GM23248 (cell line): ENCODE results near the gene GOLT1A. TPM values are rescaled to one million over a fixed set of nuclear protein-coding genes. Genes with fewer than 3 reads are reported as not detected.

Experiments used
- DNase-seq: peaks from one replicate; pipeline ENCODE4 v3.0.0-alpha.2; 2015
- H2AFZ ChIP-seq: fragments of 200-600 bp; sonication (generic); 2 replicates; pipeline ENCODE4 v1.6.1; 2016; ENCODE audit warnings: antibody characterized with exemption
- H3F3A ChIP-seq: fragments of 200-600 bp; sonication (generic); 2 replicates; pipeline ENCODE4 v1.6.1; 2016; ENCODE audit warnings: mild to moderate bottlenecking, antibody characterized with exemption, mixed run types; ENCODE audit not compliant: insufficient read depth
- H3K27ac ChIP-seq: fragments of 200-600 bp; sonication (generic); 2 replicates; pipeline ENCODE4 v1.5.1; 2016; ENCODE audit warnings: mild to moderate bottlenecking
- H3K27me3 ChIP-seq: fragments of 200-600 bp; sonication (generic); replicated peaks from 2 replicates; pipeline ENCODE4 v1.6.1; 2016; ENCODE audit warnings: mild to moderate bottlenecking; ENCODE audit not compliant: insufficient read depth
- H3K36me3 ChIP-seq: fragments of 200-600 bp; sonication (generic); 2 replicates; pipeline ENCODE4 v1.6.1; 2016; ENCODE audit warnings: low read depth, mild to moderate bottlenecking
- H3K4me1 ChIP-seq: fragments of 200-600 bp; sonication (generic); 2 replicates; pipeline ENCODE4 v1.6.1; 2016; ENCODE audit warnings: mild to moderate bottlenecking; ENCODE audit not compliant: insufficient read depth
- H3K4me2 ChIP-seq: fragments of 200-600 bp; sonication (generic); one replicate; pipeline ENCODE4 v1.6.1; 2016; ENCODE audit warnings: mild to moderate bottlenecking; ENCODE audit not compliant: unreplicated experiment
- H3K4me3 ChIP-seq: fragments of 200-600 bp; sonication (generic); 2 replicates; pipeline ENCODE4 v1.5.1; 2016; ENCODE audit warnings: mild to moderate bottlenecking
- H3K79me2 ChIP-seq: fragments of 200-600 bp; sonication (generic); 2 replicates; pipeline ENCODE4 v1.6.1; 2016; ENCODE audit warnings: mild to moderate bottlenecking; ENCODE audit not compliant: insufficient read depth
- H3K9ac ChIP-seq: fragments of 200-600 bp; sonication (generic); 2 replicates; pipeline ENCODE4 v1.6.1; 2016; ENCODE audit warnings: mild to moderate bottlenecking
- H3K9me2 ChIP-seq: fragments of 200-600 bp; sonication (generic); 2 replicates; pipeline ENCODE4 v1.6.1; 2016; ENCODE audit warnings: mixed run types, mild to moderate bottlenecking, moderate library complexity; ENCODE audit not compliant: insufficient read depth
- H3K9me3 ChIP-seq: fragments of 200-600 bp; sonication (generic); one replicate; pipeline ENCODE4 v1.6.1; 2017; ENCODE audit warnings: low read depth
- H4K20me1 ChIP-seq: fragments of 200-600 bp; sonication (generic); 2 replicates; pipeline ENCODE4 v1.6.0; 2016; ENCODE audit not compliant: insufficient read depth
- EZH2 ChIP-seq: fragments of 200-600 bp; sonication (generic); IDR thresholded peaks from 2 replicates; pipeline ENCODE4 v1.6.1; 2018; ENCODE audit warnings: antibody characterized with exemption, mild to moderate bottlenecking; ENCODE audit not compliant: insufficient read depth, poor library complexity, severe bottlenecking
- EZH2phosphoT487 ChIP-seq: fragments of 200-600 bp; sonication (generic); IDR thresholded peaks from 2 replicates; pipeline ENCODE4 v1.6.1; 2018; ENCODE audit warnings: antibody characterized with exemption, moderate library complexity, mild to moderate bottlenecking, low read depth; ENCODE audit not compliant: insufficient read depth
- WGBS, 2 experiments: methylation state at CpG; one replicate each; pipeline ENCODE4 v1.1.6; 2015 to 2017; ENCODE audit warnings: low lambda C conversion rate in 2 of 2, low coverage in 1 of 2; ENCODE audit errors: missing lambda C conversion rate in 2 of 2; 5-methylcytosine and 5-hydroxymethylcytosine counted together
- in situ Hi-C: fragments of 300-500 bp; cut with MboI; formaldehyde crosslinking; loops from 2 replicates; pipeline ENCODE4 v1.15.0; 2020
- polyA plus RNA-seq: library from polyadenylated mRNA; unstranded; fragments of >200 nt; fragmentation: Nextera tagmentation; extraction: Ambion mirVana; gene quantifications from 2 replicates; pipeline ENCODE4 v1.2.1, GENCODE V29; 2016
- total RNA-seq: library from RNA; depleted of rRNA; stranded (reverse); fragments of >200 nt; shearing (Covaris generic); gene quantifications from 2 replicates; pipeline ENCODE4 v1.2.3, GENCODE V29; 2014

The GOLT1A gene
- total and polyA plus RNA-seq, 2 experiments from 2014 or later = not detected

DNA sequence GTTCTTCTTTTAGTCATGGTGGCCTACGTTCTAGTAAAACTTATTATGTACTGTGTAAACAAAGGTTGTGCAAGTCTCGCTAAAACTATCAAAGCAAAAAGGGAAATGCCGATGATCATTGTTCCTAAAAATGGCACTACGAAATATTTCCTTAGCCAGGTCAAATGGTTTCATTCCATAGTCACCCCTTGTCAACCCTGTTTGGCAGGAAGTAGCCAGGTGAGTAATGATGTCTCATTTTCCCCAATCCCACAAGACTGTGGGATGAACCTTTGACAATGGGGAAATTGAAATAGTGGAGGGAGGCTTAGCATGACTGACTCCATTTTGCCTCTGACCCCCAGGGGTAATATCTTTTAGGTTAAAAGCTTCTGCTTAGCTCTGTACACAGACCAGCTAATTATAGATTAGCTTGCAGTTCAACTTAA is 42.0 kb downstream of the GOLT1A start:
- peak; percentile 83 for DNase-seq
- Histone ChIP-seq H3K36me3 (no peaks in the 10 kb centered on the region), H4K20me1 (no peaks in the 10 kb centered on the region), H3K79me2 (no peaks in the 10 kb centered on the region), H3K27ac (peak overlapping the region; percentile 29; the same call in 1 of the 2 replicates), H2AFZ (no peak overlapping the region), H3K9me3 (no peaks in the 10 kb centered on the region), H3F3A (peaks cover 12% of the 10 kb centered on the region; the same call in 1 of the 2 replicates), H3K4me3 (no peak overlapping the region), H3K9ac (no peak overlapping the region), H3K9me2 (no peaks in the 10 kb centered on the region), H3K4me2 (peak overlapping the region; percentile 26), H3K27me3 (no peaks in the 10 kb centered on the region), H3K4me1 (peaks cover 16% of the 10 kb centered on the region)
- in situ Hi-C loops = no loop called here
- TF ChIP-seq EZH2 = no peak
- TF ChIP-seq EZH2phosphoT487 = peak; percentile 53; the same call in 1 of the 2 replicates
- 1% methylated on average over 4 of the region's 4 CpGs for WGBS, 2 experiments

DNA sequence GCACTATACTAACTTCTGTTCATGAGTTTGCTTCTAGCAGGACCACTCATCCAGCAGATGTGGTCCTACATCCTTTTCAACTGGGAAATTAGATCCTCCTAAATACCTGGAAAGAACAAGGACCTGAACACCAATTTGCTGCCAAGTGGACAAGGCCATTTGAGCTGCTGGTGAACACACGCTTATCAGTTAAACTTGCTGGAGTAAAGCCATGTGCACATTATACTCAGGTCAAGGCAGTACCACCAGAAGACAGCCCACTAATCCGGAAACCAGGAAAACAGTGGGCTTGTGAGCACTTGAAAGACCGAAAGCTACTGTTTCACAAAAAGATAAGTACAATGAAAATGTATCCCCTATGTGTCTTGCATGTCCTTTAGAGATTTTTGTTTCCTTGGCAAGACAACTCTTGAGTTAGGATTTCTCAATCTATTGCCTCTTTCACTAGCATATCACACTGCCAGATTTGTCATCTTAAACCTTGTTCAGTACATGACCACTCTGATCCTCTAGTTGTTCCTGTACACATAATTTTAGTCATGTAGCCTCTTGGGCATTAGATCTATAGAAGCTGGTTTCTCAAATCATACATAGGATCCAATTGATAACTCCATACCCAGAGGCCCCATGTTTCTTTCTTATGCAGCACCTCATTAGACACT is 43.2 kb downstream of the GOLT1A start:
- in situ Hi-C loops = no loop called here
- Histone ChIP-seq H3K4me3 (no peak overlapping the region), H3F3A (peaks cover 12% of the 10 kb centered on the region; the same call in 1 of the 2 replicates), H3K79me2 (no peaks in the 10 kb centered on the region), H3K27me3 (no peaks in the 10 kb centered on the region), H4K20me1 (no peaks in the 10 kb centered on the region), H3K36me3 (no peaks in the 10 kb centered on the region), H3K9me3 (no peaks in the 10 kb centered on the region), H3K9ac (no peak overlapping the region), H2AFZ (no peak overlapping the region), H3K4me2 (no peak overlapping the region), H3K9me2 (no peaks in the 10 kb centered on the region), H3K4me1 (peaks cover 16% of the 10 kb centered on the region), H3K27ac (no peak overlapping the region)
- 89 to 92% methylated on average over 3 of the region's 3 CpGs for WGBS, 2 experiments
- DNase-seq = peak; percentile 43
- TF ChIP-seq EZH2 (no peak), EZH2phosphoT487 (no peak)

DNA sequence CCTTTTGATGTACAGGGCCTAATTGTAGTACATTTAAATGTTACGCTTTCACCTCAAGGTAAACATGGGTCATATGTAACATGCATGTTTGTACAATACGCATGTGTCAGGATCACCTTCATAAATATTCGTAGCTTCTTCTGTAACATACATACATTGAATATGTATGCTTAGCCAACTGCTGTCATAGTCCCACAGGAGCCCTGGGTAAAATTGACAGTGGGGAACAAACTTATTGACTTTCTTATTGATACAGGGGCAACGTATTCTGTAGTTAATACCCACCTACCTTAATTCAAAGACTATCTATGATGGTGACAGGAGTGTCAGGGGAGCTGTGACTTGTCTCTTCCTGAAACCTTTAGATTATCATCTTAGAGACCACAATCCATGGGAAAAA is 43.9 kb downstream of the GOLT1A start:
- no peak for DNase-seq
- no peak overlapping the region for H3K4me2 ChIP-seq
- H3K4me3 ChIP-seq = no peak overlapping the region
- in situ Hi-C loops = loop anchor here (5.0 kb wide), 1 partner anchor 192 kb away; no protein-coding TSS in a partner anchor
- H3K9ac ChIP-seq = no peak overlapping the region
- no peaks in the 10 kb centered on the region for H3K79me2 ChIP-seq
- H4K20me1 ChIP-seq = no peaks in the 10 kb centered on the region
- no peak overlapping the region for H2AFZ ChIP-seq
- TF ChIP-seq EZH2phosphoT487 (no peak), EZH2 (no peak)
- peaks cover 16% of the 10 kb centered on the region for H3K4me1 ChIP-seq
- peaks cover 12% of the 10 kb centered on the region; the same call in 1 of the 2 replicates for H3F3A ChIP-seq
- WGBS, 2 experiments = 72 to 78% methylated on average over 4 of the region's 4 CpGs
- no peaks in the 10 kb centered on the region for H3K27me3 ChIP-seq
- no peaks in the 10 kb centered on the region for H3K9me2 ChIP-seq
- no peaks in the 10 kb centered on the region for H3K36me3 ChIP-seq
- H3K9me3 ChIP-seq = no peaks in the 10 kb centered on the region
- H3K27ac ChIP-seq = no peak overlapping the region

DNA sequence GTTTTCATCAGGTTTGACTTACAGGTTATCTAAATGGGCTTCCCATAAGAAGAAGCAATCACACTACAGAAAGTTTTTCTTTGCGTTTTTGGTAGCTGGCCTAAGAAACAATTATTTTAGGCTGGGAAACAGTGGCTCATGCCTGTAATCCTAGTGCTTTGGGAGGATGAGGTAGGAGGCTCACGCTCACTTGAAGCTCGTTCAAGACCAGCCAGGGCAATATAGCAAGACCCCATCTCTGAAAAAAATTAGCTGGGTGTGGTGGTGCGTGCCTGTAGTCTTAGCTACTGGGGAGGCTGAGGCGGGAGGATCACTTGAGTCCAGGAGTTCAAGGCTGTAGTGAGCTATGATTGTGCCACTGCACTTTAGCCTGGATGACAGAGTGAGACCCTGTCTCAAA is 46.1 kb downstream of the GOLT1A start:
- Histone ChIP-seq H3F3A (peaks cover 12% of the 10 kb centered on the region; the same call in 1 of the 2 replicates), H3K79me2 (no peaks in the 10 kb centered on the region), H3K9ac (no peak overlapping the region), H3K27me3 (no peaks in the 10 kb centered on the region), H3K4me3 (no peak overlapping the region), H4K20me1 (no peaks in the 10 kb centered on the region), H2AFZ (no peak overlapping the region), H3K9me3 (no peaks in the 10 kb centered on the region), H3K27ac (no peak overlapping the region), H3K9me2 (no peaks in the 10 kb centered on the region), H3K4me2 (no peak overlapping the region), H3K4me1 (peaks cover 15% of the 10 kb centered on the region), H3K36me3 (no peaks in the 10 kb centered on the region)
- 59 to 63% methylated on average over 5 of the region's 5 CpGs for WGBS, 2 experiments
- in situ Hi-C loops = loop anchor here (5.0 kb wide), 1 partner anchor 195 kb away; no protein-coding TSS in a partner anchor
- TF ChIP-seq EZH2phosphoT487 (no peak), EZH2 (no peak)
- DNase-seq = no peak
